ENCODE measurements around the gene SIVA1.

Gene SIVA1

DNA sequence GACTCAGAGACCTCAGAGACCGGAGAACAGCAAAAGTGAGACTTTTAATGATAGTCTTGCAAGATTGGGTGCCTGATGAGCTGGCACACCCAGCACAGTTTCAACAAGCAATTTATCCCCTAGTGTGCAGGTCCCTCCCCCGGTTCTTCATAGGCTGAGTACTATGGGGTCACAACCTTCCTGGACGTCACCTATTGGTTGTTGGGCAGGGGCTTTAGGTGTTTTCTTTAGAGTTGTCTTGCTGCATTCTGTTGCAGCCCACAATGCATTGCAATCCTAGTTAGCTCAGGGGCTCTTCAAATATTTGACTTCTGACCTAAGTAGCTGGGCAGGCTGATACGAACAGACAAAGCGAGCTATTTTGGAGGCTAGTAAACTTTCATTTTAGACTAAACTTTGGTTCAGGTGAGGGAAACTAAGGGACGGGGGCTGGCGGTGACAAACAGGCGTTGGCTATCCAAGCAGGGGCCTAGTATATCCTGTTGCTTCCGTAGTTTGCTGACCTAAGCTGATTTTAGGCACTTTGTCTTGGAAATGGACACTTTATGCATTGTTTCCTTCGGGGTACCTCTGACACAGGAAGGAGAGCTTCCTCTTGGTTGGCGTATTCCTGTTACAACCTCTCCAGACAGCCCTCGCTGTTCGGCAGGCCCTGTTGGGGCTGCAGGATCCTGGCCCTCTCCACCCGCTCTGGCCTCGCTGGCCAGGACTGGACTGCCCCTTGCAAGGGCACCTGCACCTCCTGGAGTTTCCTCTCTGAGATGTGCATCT lies 14.1 kb downstream of the SIVA1 start:
- H3K36me3 ChIP-seq (replicated peaks; ENCODE audit: insufficient read depth, low read length), result no peaks in the 10 kb centered on the region
- no peaks in the 10 kb centered on the region for H3K9me2 ChIP-seq (replicated peaks; ENCODE audit: insufficient read depth, low read length)
- no peak overlapping the region for H3K9ac ChIP-seq (ENCODE audit: low read length)
- H3K9me3 ChIP-seq (replicated peaks; ENCODE audit: insufficient read depth, low read length), result no peaks in the 10 kb centered on the region
- H2AFZ ChIP-seq (ENCODE audit: low read length), result no peak overlapping the region
- no peak overlapping the region for H3K4me3 ChIP-seq (ENCODE audit: low read length)
- H3K27me3 ChIP-seq (replicated peaks; ENCODE audit: insufficient read depth, low read length), result no peaks in the 10 kb centered on the region
- H4K20me1 ChIP-seq (ENCODE audit: insufficient read depth, low read length), result no peaks in the 10 kb centered on the region
- no peak for DNase-seq
- no peaks in the 10 kb centered on the region for H3K79me2 ChIP-seq (ENCODE audit: low read length)
- TF ChIP-seq EZH2phosphoT487 (IDR thresholded peaks at IDR 0.05; ENCODE audit: low read length), result no peak
- TF ChIP-seq EZH2 (optimal IDR thresholded peaks at IDR 0.05; ENCODE audit: low read depth, low read length), result no peak
- TF ChIP-seq, protein P1, sequence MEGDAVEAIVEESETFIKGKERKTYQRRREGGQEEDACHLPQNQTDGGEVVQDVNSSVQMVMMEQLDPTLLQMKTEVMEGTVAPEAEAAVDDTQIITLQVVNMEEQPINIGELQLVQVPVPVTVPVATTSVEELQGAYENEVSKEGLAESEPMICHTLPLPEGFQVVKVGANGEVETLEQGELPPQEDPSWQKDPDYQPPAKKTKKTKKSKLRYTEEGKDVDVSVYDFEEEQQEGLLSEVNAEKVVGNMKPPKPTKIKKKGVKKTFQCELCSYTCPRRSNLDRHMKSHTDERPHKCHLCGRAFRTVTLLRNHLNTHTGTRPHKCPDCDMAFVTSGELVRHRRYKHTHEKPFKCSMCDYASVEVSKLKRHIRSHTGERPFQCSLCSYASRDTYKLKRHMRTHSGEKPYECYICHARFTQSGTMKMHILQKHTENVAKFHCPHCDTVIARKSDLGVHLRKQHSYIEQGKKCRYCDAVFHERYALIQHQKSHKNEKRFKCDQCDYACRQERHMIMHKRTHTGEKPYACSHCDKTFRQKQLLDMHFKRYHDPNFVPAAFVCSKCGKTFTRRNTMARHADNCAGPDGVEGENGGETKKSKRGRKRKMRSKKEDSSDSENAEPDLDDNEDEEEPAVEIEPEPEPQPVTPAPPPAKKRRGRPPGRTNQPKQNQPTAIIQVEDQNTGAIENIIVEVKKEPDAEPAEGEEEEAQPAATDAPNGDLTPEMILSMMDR (IDR thresholded peaks at IDR 0.05; ENCODE audit: low read length), result no peak
- no peak overlapping the region for H3K4me2 ChIP-seq (ENCODE audit: low read depth, low read length)
- H3K4me1 ChIP-seq (ENCODE audit: low read length), result no peaks in the 10 kb centered on the region
- no peaks in the 10 kb centered on the region for H3F3A ChIP-seq (ENCODE audit: insufficient read depth, low read length)
- no peak overlapping the region for H3K27ac ChIP-seq (ENCODE audit: low read length)

DNA sequence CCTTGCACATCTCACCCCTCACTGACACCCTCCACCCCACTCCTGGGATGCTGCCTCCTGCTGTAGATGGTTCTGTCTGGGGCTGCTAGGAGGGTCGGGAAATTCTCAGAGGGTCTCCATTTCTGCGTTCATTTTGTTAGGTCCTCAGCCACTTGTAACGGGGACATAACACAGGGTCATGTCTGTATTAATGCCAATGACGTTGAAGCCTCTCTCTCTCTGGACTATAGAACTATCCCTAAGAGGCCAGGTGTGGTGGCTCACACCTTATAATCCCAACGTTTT lies 14.6 kb downstream of the SIVA1 start:
- H3K27me3 ChIP-seq (replicated peaks; ENCODE audit: insufficient read depth, low read length), result no peaks in the 10 kb centered on the region
- no peaks in the 10 kb centered on the region for H3K79me2 ChIP-seq (ENCODE audit: low read length)
- H3K27ac ChIP-seq (ENCODE audit: low read length), result no peak overlapping the region
- H3K4me3 ChIP-seq (ENCODE audit: low read length), result no peak overlapping the region
- H3K4me1 ChIP-seq (ENCODE audit: low read length), result no peaks in the 10 kb centered on the region
- H3K4me2 ChIP-seq (ENCODE audit: low read depth, low read length), result no peak overlapping the region
- H4K20me1 ChIP-seq (ENCODE audit: insufficient read depth, low read length), result no peaks in the 10 kb centered on the region
- DNase-seq, result no peak
- no peaks in the 10 kb centered on the region for H3F3A ChIP-seq (ENCODE audit: insufficient read depth, low read length)
- H2AFZ ChIP-seq (ENCODE audit: low read length), result no peak overlapping the region
- H3K9ac ChIP-seq (ENCODE audit: low read length), result no peak overlapping the region
- TF ChIP-seq EZH2phosphoT487 (IDR thresholded peaks at IDR 0.05; ENCODE audit: low read length), result no peak
- TF ChIP-seq EZH2 (optimal IDR thresholded peaks at IDR 0.05; ENCODE audit: low read depth, low read length), result no peak
- TF ChIP-seq, protein P1 (IDR thresholded peaks at IDR 0.05; ENCODE audit: low read length), result no peak
- no peaks in the 10 kb centered on the region for H3K36me3 ChIP-seq (replicated peaks; ENCODE audit: insufficient read depth, low read length)
- H3K9me2 ChIP-seq (replicated peaks; ENCODE audit: insufficient read depth, low read length), result no peaks in the 10 kb centered on the region
- H3K9me3 ChIP-seq (replicated peaks; ENCODE audit: insufficient read depth, low read length), result no peaks in the 10 kb centered on the region

DNA sequence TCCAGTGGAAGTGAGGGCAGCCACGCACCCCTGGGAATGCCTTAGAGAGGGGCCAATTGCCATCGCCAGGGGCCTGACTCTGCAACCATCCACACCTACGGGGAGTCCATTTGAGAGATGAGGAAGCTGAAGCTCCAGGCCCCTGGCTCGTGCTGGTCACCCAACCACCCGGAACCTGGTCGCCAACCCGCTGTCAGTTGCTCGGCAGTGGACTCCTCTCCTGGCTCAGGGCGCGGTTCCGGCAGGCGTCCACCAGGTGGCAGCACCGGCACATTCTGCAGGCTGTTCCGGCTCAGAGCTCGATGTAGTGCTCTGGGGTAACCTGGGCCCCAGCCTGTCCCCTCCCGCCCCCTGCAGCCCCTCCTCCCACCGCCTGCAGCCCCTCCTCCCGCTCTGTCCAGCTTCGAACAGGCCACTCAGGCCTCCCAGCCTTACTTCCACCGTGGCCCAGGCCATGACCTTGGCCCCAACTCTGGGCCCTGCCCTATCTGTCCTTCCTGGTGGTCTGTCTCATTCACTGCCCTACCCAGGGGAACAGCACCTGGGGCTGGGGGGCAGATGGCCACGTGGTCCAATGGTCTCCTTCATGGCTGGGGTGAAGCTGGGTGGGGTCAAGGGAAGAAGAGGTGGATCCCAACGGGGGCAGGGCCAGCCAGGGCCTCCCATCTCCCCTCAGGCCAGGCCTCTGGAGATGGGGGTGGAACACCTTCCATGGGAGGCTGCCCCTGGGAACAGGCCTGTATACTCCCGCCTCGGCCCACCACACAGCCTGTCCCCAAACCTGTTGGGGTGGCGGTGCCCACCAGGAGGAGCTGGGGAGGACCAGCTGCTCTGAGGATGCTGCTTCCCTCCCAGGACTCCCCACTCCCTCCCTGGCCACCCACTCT lies 15.7 kb downstream of the SIVA1 start:
- H3F3A ChIP-seq (ENCODE audit: insufficient read depth, low read length), result no peaks in the 10 kb centered on the region
- H4K20me1 ChIP-seq (ENCODE audit: insufficient read depth, low read length), result no peaks in the 10 kb centered on the region
- no peaks in the 10 kb centered on the region for H3K79me2 ChIP-seq (ENCODE audit: low read length)
- H3K4me3 ChIP-seq (ENCODE audit: low read length), result no peak overlapping the region
- no peaks in the 10 kb centered on the region for H3K36me3 ChIP-seq (replicated peaks; ENCODE audit: insufficient read depth, low read length)
- no peaks in the 10 kb centered on the region for H3K27me3 ChIP-seq (replicated peaks; ENCODE audit: insufficient read depth, low read length)
- H3K4me2 ChIP-seq (ENCODE audit: low read depth, low read length), result no peak overlapping the region
- H3K9ac ChIP-seq (ENCODE audit: low read length), result no peak overlapping the region
- H2AFZ ChIP-seq (ENCODE audit: low read length), result no peak overlapping the region
- peak; percentile 49 for DNase-seq
- no peaks in the 10 kb centered on the region for H3K9me2 ChIP-seq (replicated peaks; ENCODE audit: insufficient read depth, low read length)
- no peak overlapping the region for H3K27ac ChIP-seq (ENCODE audit: low read length)
- TF ChIP-seq, protein P1 (IDR thresholded peaks at IDR 0.05; ENCODE audit: low read length), result peak; percentile 50
- no peak for TF ChIP-seq EZH2phosphoT487 (IDR thresholded peaks at IDR 0.05; ENCODE audit: low read length)
- no peaks in the 10 kb centered on the region for H3K9me3 ChIP-seq (replicated peaks; ENCODE audit: insufficient read depth, low read length)
- H3K4me1 ChIP-seq (ENCODE audit: low read length), result no peaks in the 10 kb centered on the region
